Measurements from ENCODE around the gene ENPP1.
"Not testable (repeated sequence)": the region's sequence is repeated elsewhere in the genome, so short reads cannot be mapped to it uniquely, and the experiment has no call there.

Gene ENPP1

DNA sequence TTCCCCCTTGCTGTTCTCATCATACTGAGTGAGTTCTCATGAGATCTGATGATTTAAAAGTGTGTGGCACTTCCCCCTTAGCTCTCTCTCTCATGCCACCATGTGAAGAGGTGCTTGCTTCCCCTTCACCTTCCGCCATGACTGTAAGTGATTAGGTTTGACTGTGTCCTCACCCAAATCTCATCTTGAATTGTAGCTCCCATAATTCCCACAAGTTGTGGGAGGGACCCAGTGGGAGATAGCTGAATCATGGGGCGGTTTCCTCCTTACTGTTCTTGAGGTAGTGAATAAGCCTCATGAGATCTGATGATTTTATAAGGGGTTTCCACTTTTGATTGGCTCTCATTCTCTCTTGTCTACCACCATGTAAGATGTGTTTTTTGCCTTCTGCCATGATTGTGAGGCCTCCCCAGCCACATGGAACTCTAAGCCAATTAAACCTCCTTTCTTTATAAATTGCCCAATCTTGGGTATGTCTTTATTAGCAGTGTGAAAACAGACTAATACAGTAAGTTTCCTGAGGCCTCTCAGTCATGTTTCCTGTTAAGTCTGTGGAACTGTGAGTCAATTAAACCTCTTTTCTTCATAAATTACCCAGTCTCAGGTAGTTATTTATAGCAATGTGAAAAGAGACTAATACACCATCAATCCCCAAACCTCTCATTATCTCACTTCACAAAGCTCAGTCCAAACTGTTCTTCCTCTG lies 108.4 kb downstream of the ENPP1 start:
- Mint-ChIP-seq H3K27me3 (peaks cover 36% of the 10 kb centered on the region), H3K9me3 (peaks cover 11% of the 10 kb centered on the region), H3K4me1 (peaks cover 21% of the 10 kb centered on the region)
- not testable (repeated sequence) for H3K27ac Mint-ChIP-seq; DNase-seq; H3K36me3 Mint-ChIP-seq (ENCODE audit: low read depth); H3K4me3 Mint-ChIP-seq; ATAC-seq

DNA sequence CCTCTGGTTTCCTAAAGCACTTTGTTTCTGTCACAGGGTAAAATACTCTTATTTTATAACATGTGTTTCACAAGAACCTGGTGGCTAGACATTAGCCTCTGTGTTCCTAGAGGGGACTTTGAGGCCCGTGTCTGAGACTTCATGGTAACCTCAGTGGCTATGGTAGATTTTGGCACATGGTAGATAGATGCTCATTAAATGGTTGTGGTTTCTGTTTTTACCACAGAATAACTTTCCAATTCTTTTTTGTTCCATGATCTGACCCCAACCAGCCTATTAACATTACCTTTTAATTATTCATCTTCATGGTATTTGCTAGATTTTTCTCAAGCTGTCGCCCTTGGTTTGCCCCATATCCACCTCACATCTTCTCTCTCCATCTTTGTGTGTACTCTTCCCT lies 109.0 kb downstream of the ENPP1 start:
- H3K4me1 Mint-ChIP-seq = peaks cover 21% of the 10 kb centered on the region
- H3K27ac Mint-ChIP-seq = no peak overlapping the region
- peaks cover 2% of the 10 kb centered on the region for H3K36me3 Mint-ChIP-seq (ENCODE audit: low read depth)
- peaks cover 31% of the 10 kb centered on the region for H3K27me3 Mint-ChIP-seq
- peaks cover 11% of the 10 kb centered on the region for H3K9me3 Mint-ChIP-seq
- DNase-seq (no peak), ATAC-seq (no peak)
- no peak overlapping the region for H3K4me3 Mint-ChIP-seq

DNA sequence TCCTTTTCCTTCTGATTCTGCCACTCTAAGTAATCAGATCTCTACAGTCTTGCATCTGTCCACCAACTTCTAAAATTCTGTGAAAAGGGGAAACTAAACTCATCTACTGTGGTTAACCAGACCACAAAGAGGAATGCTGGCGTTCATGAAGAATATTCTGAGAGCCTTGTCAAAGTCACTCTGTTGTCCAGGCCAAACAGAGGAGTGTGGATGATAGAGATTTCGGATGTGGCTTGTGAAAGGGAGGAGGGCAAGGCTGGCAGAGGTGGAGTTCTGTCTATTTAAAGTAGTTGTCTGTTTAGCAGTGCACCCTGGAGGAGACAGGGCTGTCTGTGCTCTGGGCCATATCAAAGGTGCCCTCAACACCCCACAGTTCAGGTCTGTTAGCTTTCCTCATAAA lies 109.5 kb downstream of the ENPP1 start:
- Mint-ChIP-seq H3K27ac (no peak overlapping the region), H3K4me3 (no peak overlapping the region), H3K4me1 (peaks cover 21% of the 10 kb centered on the region), H3K36me3 (ENCODE audit: low read depth) (peaks cover 2% of the 10 kb centered on the region), H3K27me3 (peaks cover 33% of the 10 kb centered on the region), H3K9me3 (peaks cover 15% of the 10 kb centered on the region)
- DNase-seq = no peak
- peak; percentile 42 for ATAC-seq

DNA sequence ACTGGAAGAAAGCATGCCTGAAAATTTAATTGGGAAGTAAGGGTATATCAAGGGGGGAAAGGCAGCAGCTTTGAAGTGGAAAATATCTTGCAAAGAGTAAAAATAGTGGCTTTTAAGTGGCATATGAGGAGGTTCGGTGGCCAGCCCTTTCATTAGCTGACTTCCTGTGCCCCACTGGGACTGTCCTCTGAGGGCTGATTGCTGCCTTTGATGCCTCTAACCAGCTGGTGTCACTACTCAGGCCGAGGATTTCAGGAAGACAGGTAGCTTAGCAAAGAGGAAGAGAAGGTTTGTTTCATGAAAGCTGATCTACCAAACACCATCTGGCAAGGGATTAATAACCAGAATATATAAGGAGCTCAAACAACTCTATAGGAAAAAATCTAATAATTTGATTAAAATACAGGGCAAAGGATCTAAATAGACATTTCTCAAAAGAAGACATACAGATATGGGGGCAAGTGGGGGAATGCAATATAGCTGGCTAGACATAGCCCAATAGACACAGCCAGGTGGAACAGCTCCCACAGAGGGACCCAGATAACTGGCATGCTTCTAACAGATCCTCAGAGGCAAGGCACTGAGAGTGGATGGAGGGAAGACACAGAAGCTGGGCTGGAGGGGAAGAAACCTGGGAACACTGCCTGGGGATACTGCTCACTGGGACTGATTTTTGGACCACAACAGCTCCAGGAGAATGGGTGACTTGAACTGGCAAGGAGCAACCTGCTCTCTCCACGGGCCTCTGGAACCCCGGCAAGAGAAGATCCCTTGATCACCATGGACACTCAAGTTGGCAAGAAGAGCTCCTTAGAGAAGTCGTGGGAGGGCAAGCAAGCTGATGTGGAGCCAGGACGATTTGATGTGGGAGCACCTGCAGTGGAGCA lies 110.2 kb downstream of the ENPP1 start:
- H3K27ac Mint-ChIP-seq = no peak overlapping the region
- ATAC-seq (no peak), DNase-seq (no peak)
- H3K9me3 Mint-ChIP-seq = peaks cover 18% of the 10 kb centered on the region
- H3K27me3 Mint-ChIP-seq = peaks cover 33% of the 10 kb centered on the region
- H3K4me1 Mint-ChIP-seq = peaks cover 21% of the 10 kb centered on the region
- H3K4me3 Mint-ChIP-seq = no peak overlapping the region
- peaks cover 2% of the 10 kb centered on the region for H3K36me3 Mint-ChIP-seq (ENCODE audit: low read depth)

DNA sequence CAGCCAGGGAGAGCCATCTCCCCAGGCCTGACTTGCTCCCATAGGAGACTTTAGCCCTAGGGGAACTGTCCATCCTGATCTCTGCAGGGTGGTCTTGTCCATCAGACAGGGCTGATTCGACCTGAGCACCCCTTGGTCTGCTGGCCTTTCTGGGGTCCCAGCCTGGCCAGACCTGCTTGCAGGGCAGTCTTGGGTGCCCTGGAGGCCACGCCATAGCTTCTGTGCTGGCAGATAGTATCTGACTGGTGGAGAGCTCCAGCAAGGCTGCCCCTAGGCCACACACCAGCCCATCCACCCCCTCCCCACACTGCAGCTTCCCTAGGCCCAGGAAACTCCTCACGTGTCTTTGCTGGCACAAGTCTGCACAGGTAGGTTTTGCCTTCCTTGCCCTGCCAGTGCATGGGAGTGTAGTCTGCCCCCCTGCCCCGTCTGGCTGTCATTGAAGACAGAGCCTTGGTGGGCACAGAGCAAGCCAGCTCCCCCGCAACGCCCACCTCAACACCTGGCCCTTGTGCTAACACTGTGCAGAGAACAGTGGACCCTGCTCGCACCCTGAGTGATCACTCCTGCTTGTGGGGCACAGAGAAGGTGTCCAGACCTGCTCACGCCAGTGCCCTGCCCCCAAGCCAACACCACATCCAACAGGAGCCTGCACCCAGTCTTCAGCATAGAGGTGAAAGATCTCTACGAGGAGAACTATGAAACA lies 111.0 kb downstream of the ENPP1 start:
- H3K4me3 Mint-ChIP-seq = no peak overlapping the region
- ATAC-seq = no peak
- DNase-seq = no peak
- peaks cover 26% of the 10 kb centered on the region for H3K27me3 Mint-ChIP-seq
- peaks cover 2% of the 10 kb centered on the region for H3K36me3 Mint-ChIP-seq (ENCODE audit: low read depth)
- no peak overlapping the region for H3K27ac Mint-ChIP-seq
- peaks cover 25% of the 10 kb centered on the region for H3K9me3 Mint-ChIP-seq
- H3K4me1 Mint-ChIP-seq = peaks cover 21% of the 10 kb centered on the region

DNA sequence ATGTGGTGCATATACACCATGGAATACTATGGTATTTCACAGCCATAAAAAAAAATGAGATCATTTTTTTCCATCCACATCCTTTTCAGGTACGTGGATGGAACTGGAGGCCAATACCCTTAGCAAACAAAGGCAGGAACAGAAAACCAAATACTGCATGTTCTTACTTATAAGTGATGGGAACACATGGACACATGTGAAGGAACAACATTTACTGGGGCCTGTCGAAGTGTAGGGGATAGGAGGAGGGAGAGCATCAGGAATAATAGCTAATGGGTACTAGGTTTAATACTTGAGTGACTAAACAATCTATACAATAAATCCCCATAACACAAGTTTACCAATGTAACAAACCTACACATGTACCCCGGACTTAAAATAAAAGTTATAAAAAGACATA lies 112.8 kb downstream of the ENPP1 start:
- H3K27ac Mint-ChIP-seq = no peak overlapping the region
- ATAC-seq (no peak), DNase-seq (no peak)
- peaks cover 21% of the 10 kb centered on the region for H3K4me1 Mint-ChIP-seq
- peaks cover 24% of the 10 kb centered on the region for H3K9me3 Mint-ChIP-seq
- no peak overlapping the region for H3K4me3 Mint-ChIP-seq
- H3K36me3 Mint-ChIP-seq (ENCODE audit: low read depth) = peaks cover 2% of the 10 kb centered on the region
- peaks cover 16% of the 10 kb centered on the region for H3K27me3 Mint-ChIP-seq

DNA sequence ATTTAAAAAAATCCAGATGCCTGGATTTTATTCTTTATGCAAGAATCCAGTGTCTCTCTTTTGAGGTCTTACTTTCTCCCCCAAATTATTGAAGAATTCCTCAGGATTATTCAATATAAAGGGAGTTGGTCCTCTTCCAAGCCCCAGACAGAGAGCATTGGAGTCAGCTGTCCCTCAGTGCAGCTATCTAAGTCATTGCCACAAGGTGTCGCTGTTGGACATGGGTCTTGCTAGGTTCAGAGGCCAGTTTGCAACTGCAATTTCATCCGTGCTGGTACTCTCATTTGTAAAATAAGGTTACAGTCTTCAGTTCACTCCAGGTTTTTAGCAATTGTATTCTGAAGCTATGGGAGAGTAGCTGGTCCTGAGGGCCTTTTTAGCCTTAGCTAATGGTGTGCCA lies 115.5 kb downstream of the ENPP1 start:
- Mint-ChIP-seq H3K4me3 (no peak overlapping the region), H3K36me3 (ENCODE audit: low read depth) (no peaks in the 10 kb centered on the region), H3K27me3 (peaks cover 8% of the 10 kb centered on the region), H3K4me1 (no peaks in the 10 kb centered on the region), H3K9me3 (peaks cover 13% of the 10 kb centered on the region), H3K27ac (no peak overlapping the region)
- peak; percentile 51 for DNase-seq
- ATAC-seq = no peak

DNA sequence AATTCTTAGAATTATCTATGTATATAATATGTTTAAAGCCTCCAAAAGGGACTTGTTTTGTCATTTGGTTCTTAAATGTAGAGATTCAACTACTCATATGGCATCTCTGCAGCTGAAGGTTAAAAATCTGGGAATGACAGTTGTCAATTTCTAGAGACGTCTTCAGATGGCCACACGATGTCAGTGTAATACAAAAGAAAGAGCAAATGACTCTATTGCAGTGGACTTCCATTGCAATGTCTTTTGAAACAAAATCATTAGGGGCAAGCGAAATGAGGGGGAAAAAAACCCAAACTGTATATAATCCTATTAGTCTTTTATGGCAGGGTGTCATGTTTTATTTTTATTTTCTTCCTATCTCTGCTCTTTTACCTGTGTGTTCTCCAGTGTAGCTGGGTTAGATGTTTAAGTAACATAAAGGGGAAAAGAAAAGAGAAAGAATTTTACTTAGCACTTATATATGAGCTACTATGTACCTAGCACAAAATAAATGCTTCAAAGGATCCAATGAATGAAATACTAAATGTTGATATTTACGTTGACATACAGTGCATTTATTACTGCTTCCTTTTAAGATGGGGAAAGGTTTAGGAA lies 117.2 kb downstream of the ENPP1 start:
- H3K27me3 Mint-ChIP-seq = peaks cover 10% of the 10 kb centered on the region
- ATAC-seq (no peak), DNase-seq (no peak)
- peaks cover 13% of the 10 kb centered on the region for H3K9me3 Mint-ChIP-seq
- no peaks in the 10 kb centered on the region for H3K36me3 Mint-ChIP-seq (ENCODE audit: low read depth)
- H3K27ac Mint-ChIP-seq = no peak overlapping the region
- H3K4me1 Mint-ChIP-seq = no peaks in the 10 kb centered on the region
- no peak overlapping the region for H3K4me3 Mint-ChIP-seq

DNA sequence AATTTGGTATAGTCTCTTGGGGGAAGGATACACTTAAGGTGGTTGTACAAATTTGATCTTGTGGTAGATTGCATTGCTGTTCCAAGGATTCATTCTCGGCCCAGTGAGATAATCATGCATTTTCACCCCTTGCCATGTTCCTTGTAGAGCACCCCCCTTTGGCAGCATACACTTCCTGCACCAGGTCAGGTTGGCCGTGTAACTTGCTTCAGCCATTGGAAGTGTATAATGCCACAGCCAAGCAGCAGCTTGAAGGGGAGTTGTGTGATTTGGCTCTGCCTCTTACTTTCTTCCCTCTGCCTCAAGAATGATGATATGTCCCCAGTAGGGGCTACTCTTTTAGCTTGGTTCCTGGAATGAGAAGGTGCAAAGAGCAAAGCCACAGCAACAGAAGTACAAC lies 121.4 kb downstream of the ENPP1 start:
- ATAC-seq = no peak
- no peak for DNase-seq
- Mint-ChIP-seq H3K4me1 (no peaks in the 10 kb centered on the region), H3K9me3 (no peaks in the 10 kb centered on the region), H3K27me3 (peaks cover 16% of the 10 kb centered on the region), H3K4me3 (no peak overlapping the region), H3K36me3 (ENCODE audit: low read depth) (no peaks in the 10 kb centered on the region), H3K27ac (no peak overlapping the region)

DNA sequence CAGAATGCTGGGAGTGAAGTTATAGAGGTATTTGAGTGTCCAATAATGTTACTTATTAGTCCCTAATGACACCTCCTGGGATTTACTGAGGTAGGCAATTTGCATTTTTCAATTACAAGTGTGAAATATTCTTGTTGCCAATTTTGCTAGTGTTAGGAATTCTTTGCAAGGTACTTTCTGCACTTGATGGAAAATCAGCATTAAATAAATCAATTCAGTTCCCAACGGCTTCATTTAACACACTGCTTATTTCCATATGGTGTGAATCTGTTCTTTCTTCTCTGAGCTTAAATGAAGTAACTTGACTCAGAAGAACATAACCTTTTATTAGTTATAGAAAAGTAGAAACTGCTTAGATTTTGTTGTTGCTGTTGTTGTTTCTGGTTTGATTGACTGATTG lies 122.2 kb downstream of the ENPP1 start:
- Mint-ChIP-seq H3K4me1 (no peaks in the 10 kb centered on the region), H3K9me3 (no peaks in the 10 kb centered on the region), H3K27ac (no peak overlapping the region), H3K27me3 (peaks cover 16% of the 10 kb centered on the region), H3K36me3 (ENCODE audit: low read depth) (no peaks in the 10 kb centered on the region), H3K4me3 (no peak overlapping the region)
- DNase-seq (no peak), ATAC-seq (no peak)

DNA sequence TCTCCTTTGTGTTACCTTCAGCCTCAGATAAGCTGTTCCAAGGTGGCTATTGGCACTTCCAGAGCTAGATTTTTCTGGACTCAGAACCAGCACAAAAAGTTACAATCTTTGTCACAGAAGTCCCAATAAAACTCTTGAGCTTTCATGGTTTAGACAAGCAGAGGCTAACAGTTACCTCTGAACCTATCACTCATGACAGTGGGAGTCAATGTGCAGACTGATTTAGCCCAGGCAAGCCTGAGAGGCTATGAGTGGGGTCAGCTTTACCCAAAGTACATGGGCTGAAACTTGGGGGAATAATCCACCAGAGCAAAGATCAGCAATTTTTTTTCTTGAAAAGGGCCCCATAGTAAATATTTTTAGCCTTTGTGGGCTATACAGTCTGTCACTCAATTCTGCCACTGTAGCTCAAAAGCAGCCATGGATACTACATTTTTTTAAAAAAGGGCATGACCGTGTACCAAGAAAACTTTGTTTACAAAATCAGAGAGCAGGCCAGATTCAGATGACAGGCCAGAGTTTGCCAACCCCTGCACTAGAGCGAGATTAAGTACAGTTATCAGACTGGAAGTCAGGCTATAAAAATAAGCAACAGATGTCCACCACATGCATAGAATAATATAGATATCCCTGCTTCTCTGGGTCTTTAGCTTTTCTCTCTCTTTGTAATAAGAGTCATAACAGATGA lies 123.4 kb downstream of the ENPP1 start:
- Mint-ChIP-seq H3K27me3 (peaks cover 16% of the 10 kb centered on the region), H3K4me1 (no peaks in the 10 kb centered on the region), H3K36me3 (ENCODE audit: low read depth) (no peaks in the 10 kb centered on the region), H3K27ac (no peak overlapping the region), H3K9me3 (no peaks in the 10 kb centered on the region), H3K4me3 (no peak overlapping the region)
- ATAC-seq (no peak), DNase-seq (no peak)

DNA sequence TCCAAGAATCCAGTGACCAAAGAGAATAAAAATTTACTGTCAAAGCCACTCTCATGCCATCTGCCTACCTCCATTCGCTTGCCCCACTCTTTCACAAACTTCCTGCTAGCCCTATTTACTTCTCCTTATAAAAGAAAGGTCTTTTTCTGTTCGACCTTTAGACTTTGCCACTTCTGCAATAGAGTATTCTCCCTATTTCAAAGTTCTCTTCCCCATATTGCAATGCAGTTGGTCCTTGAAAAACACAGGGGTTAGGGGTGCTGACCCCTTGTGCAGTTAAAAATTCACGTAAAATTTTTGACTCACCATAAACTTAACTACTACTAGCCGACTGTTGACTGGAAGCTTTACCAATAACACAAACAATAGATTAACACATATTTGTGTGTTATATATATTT lies 128.3 kb downstream of the ENPP1 start:
- Mint-ChIP-seq H3K27me3 (peaks cover 2% of the 10 kb centered on the region), H3K4me3 (no peak overlapping the region), H3K4me1 (no peaks in the 10 kb centered on the region), H3K36me3 (ENCODE audit: low read depth) (no peaks in the 10 kb centered on the region), H3K9me3 (no peaks in the 10 kb centered on the region), H3K27ac (no peak overlapping the region)
- ATAC-seq (no peak), DNase-seq (no peak)

DNA sequence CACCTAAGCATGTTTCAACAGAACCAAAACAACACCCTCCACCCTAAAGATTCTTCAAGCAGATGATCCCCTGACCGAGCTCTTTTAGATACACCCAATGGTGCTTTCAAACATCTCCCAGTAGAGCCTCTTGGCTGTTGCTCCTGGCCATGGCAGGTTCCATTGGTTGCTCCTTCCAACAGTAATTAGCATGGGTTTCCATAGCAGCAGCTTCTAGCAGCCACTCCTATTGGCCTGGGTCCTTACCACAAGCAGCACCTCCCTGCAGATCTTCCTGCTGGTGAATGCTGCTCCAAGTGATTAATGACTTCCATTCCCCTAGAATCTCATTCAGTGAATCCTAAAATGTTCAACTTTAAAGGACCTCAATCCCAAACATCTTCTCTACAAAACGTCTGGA lies 129.4 kb downstream of the ENPP1 start:
- no peak for DNase-seq

More for the DNA sequence above, 129.4 kb downstream of the ENPP1 start:
- no peaks in the 10 kb centered on the region for H3K4me1 Mint-ChIP-seq
- H3K36me3 Mint-ChIP-seq (ENCODE audit: low read depth) = no peaks in the 10 kb centered on the region
- H3K9me3 Mint-ChIP-seq = no peaks in the 10 kb centered on the region
- peaks cover 2% of the 10 kb centered on the region for H3K27me3 Mint-ChIP-seq
- no peak for ATAC-seq
- H3K4me3 Mint-ChIP-seq = no peak overlapping the region
- no peak overlapping the region for H3K27ac Mint-ChIP-seq
